Nucleus accumbens (tissue), 56 donors: ENCODE data around the gene CDC27.
"Not testable (repeated sequence)": the region's sequence is repeated elsewhere in the genome, so short reads cannot be mapped to it uniquely, and the experiment has no call there.

Experiments used
- DNase-seq, 56 donors: peaks; one replicate each; lab custom pipeline; 2025; lab: John Stamatoyannopoulos, UW

Gene CDC27

GRCh38 chr17:47199627-47200324 is 10.7 kb upstream of the CDC27 start:
- DNase-seq, result no peak

GRCh38 chr17:47197821-47198220 is 8.7 kb upstream of the CDC27 start:
- DNase-seq, result no peak

GRCh38 chr17:47193931-47194511 is 4.9 kb upstream of the CDC27 start:
- no peak for DNase-seq

- DNase-seq, result no peak
Measured at GRCh38 chr17:47192554-47192953, 3.5 kb upstream of the CDC27 start.

- no peak for DNase-seq
Measured at GRCh38 chr17:47190770-47191169, 1.7 kb upstream of the CDC27 start.

GRCh38 chr17:47190243-47190642 is 1.1 kb upstream of the CDC27 start:
- no peak for DNase-seq

- no peak for DNase-seq
Measured at GRCh38 chr17:47189732-47190237, 690 bp upstream of the CDC27 start.

- DNase-seq, result no peak
Measured at GRCh38 chr17:47188271-47188875, 722 bp downstream of the CDC27 start.

- DNase-seq, result no peak
Measured at GRCh38 chr17:47184681-47185080, 4.4 kb downstream of the CDC27 start.

- DNase-seq, result not testable (repeated sequence)
Measured at GRCh38 chr17:47180988-47181387, 8.1 kb downstream of the CDC27 start.

- DNase-seq, result no peak
Measured at GRCh38 chr17:47180337-47180736, 8.8 kb downstream of the CDC27 start.

GRCh38 chr17:47179141-47179540 is 10.0 kb downstream of the CDC27 start:
- DNase-seq, result no peak

- DNase-seq, result no peak
Measured at GRCh38 chr17:47177261-47177660, 11.8 kb downstream of the CDC27 start.

GRCh38 chr17:47176389-47176826 is 12.7 kb downstream of the CDC27 start:
- DNase-seq, result no peak

- not testable (repeated sequence) for DNase-seq
Measured at GRCh38 chr17:47174823-47175222, 14.3 kb downstream of the CDC27 start.

- DNase-seq, result no peak
Measured at GRCh38 chr17:47172696-47173565, 16.2 kb downstream of the CDC27 start.

GRCh38 chr17:47170710-47171109 is 18.4 kb downstream of the CDC27 start:
- DNase-seq, result no peak

GRCh38 chr17:47168896-47169295 is 20.2 kb downstream of the CDC27 start:
- DNase-seq, result not testable (repeated sequence)

- not testable (repeated sequence) for DNase-seq
Measured at GRCh38 chr17:47166854-47167253, 22.2 kb downstream of the CDC27 start.

- DNase-seq, result no peak
Measured at GRCh38 chr17:47165137-47165536, 24.0 kb downstream of the CDC27 start.

- no peak for DNase-seq
Measured at GRCh38 chr17:47164263-47164662, 24.8 kb downstream of the CDC27 start.
